ENCODE data around the gene PIGC. TPM values are rescaled to one million over a fixed set of nuclear protein-coding genes. Genes with fewer than 3 reads are reported as not detected.

Gene PIGC
- total RNA-seq, 4 donors from 2014 or later, result 8.2 to 83.3 (median 31.3) TPM

DNA sequence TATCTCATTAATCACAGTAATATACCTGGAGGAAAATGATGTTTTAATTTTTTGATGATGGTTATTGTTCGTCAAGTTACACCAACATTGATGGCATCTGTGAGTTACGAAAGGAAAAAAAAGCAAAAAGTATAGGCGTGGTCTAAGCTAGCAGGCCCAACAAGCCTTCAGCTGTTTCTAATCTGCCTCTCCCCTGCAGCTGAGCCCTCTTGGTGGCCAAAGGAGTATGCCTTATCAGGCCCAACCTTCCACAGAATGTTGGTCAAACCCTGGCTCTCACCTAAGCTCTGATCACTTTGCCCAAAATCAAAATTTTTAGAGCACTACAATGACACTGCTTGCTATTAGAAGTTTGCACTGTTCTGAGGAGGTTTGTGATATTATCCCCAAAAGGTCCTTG lies 18.5 kb downstream of the PIGC start:
- Histone ChIP-seq H3K36me3 (no peaks in the 10 kb centered on the region), H3K27ac (no peak overlapping the region), H3K4me1 (no peaks in the 10 kb centered on the region), H3K9me3 (no peaks in the 10 kb centered on the region), H3K4me3 (no peak overlapping the region), H3K27me3 (no peaks in the 10 kb centered on the region)
- TF ChIP-seq POLR2A (IDR thresholded peaks at IDR 0.05) (no peak), CTCF (IDR thresholded peaks at IDR 0.05) (no peak)
- intact Hi-C loops (cut with DNase I; ENCODE audit: low total_unique reads), result no loop called here
- DNase-seq, result no peak

GRCh38 chr1:172423336-172423735 lies 20.5 kb downstream of the PIGC start:
- TF ChIP-seq POLR2A (IDR thresholded peaks at IDR 0.05) (no peak), CTCF (IDR thresholded peaks at IDR 0.05) (no peak)
- no peak for DNase-seq
- Histone ChIP-seq H3K4me1 (no peaks in the 10 kb centered on the region), H3K27me3 (no peaks in the 10 kb centered on the region), H3K27ac (no peak overlapping the region), H3K9me3 (no peaks in the 10 kb centered on the region), H3K36me3 (no peaks in the 10 kb centered on the region), H3K4me3 (no peak overlapping the region)
- intact Hi-C loops (cut with DNase I; ENCODE audit: low total_unique reads), result no loop called here

GRCh38 chr1:172421974-172422604 lies 21.8 kb downstream of the PIGC start:
- intact Hi-C loops (cut with DNase I; ENCODE audit: low total_unique reads), result no loop called here
- TF ChIP-seq POLR2A (IDR thresholded peaks at IDR 0.05), result no peak
- no peak for TF ChIP-seq CTCF (IDR thresholded peaks at IDR 0.05)
- H3K4me1 ChIP-seq, result no peaks in the 10 kb centered on the region
- no peaks in the 10 kb centered on the region for H3K36me3 ChIP-seq
- no peaks in the 10 kb centered on the region for H3K9me3 ChIP-seq
- no peak for DNase-seq
- no peak overlapping the region for H3K27ac ChIP-seq
- H3K27me3 ChIP-seq, result no peaks in the 10 kb centered on the region
- H3K4me3 ChIP-seq, result no peak overlapping the region

GRCh38 chr1:172420385-172420784 lies 23.5 kb downstream of the PIGC start, which contains the start of gene C1orf105:
Gene C1orf105, plus strand, starts transcription at chr1:172420685. Its CDS starts 201 bp downstream, at chr1:172420886.
- H3K4me1 ChIP-seq, result no peaks in the 10 kb centered on the region
- H3K36me3 ChIP-seq, result no peaks in the 10 kb centered on the region
- H3K9me3 ChIP-seq, result no peaks in the 10 kb centered on the region
- H3K27me3 ChIP-seq, result no peaks in the 10 kb centered on the region
- no peak for TF ChIP-seq POLR2A (IDR thresholded peaks at IDR 0.05)
- no peak for TF ChIP-seq CTCF (IDR thresholded peaks at IDR 0.05)
- intact Hi-C loops (cut with DNase I; ENCODE audit: low total_unique reads), result no loop called here
- H3K4me3 ChIP-seq, result no peak within 1 kb of the TSS
- no peak within 1 kb of the TSS for H3K27ac ChIP-seq
- DNase-seq, result no peak

DNA sequence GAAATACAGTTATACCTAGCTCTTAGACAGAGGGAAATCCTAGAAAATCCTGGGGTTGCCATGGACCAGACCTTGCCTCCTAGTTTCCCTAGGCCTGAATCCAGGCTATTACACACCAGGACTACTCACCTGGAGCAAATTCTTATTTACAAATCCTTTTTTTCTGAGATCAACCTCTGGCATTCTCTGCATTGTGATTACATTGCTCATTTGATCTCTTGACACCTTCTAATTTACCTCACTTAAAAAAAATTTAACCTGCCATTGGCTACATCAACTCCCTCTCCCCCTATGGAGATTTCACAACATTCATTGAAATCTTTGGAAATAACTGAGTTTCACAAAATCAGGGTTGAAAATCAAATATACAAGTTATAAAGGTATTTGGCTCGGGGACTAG lies 26.3 kb downstream of the PIGC start:
- no peaks in the 10 kb centered on the region for H3K4me1 ChIP-seq
- H3K27me3 ChIP-seq, result no peaks in the 10 kb centered on the region
- intact Hi-C loops (cut with DNase I; ENCODE audit: low total_unique reads), result no loop called here
- H3K27ac ChIP-seq, result no peak overlapping the region
- TF ChIP-seq CTCF (IDR thresholded peaks at IDR 0.05) (no peak), POLR2A (IDR thresholded peaks at IDR 0.05) (no peak)
- H3K36me3 ChIP-seq, result no peaks in the 10 kb centered on the region
- no peak for DNase-seq
- H3K9me3 ChIP-seq, result no peaks in the 10 kb centered on the region
- no peak overlapping the region for H3K4me3 ChIP-seq

Data from uterus (tissue), 4 donors.